ENCODE data around the gene KIF21A.

GRCh38 chr12:39448038-39448437 is 5.1 kb upstream of the KIF21A start:
- no peak for TF ChIP-seq CTCF (IDR thresholded peaks at IDR 0.05 in 4 of 5, conservative IDR thresholded peaks at IDR 0.05 in 1 of 5)
- no peak for TF ChIP-seq POLR2A (IDR thresholded peaks at IDR 0.05)
